ENCODE measurements around the gene POLR3K.

POLR3K gene

DNA sequence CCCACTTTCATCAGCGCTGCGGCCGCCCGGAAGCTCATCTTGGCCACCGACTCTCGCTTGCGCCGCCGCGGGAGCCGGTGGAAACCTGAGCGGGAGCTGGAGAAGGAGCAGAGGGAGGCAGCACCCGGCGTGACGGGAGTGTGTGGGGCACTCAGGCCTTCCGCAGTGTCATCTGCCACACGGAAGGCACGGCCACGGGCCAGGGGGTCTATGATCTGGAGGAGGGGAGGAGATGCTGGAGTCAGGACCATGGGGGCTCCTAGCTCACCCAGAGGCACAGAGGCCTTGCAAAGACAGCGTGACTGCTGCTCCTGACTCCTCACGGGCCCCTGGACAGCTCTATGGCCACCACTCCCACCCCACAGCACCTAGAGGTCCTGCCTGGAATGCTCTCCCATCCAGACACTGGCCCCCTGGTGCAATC lies 9.6 kb upstream of the POLR3K start:
- TF ChIP-seq ZFX (IDR thresholded peaks at IDR 0.05; ENCODE audit: borderline replicate concordance) = no peak
- TF ChIP-seq, protein P1, sequence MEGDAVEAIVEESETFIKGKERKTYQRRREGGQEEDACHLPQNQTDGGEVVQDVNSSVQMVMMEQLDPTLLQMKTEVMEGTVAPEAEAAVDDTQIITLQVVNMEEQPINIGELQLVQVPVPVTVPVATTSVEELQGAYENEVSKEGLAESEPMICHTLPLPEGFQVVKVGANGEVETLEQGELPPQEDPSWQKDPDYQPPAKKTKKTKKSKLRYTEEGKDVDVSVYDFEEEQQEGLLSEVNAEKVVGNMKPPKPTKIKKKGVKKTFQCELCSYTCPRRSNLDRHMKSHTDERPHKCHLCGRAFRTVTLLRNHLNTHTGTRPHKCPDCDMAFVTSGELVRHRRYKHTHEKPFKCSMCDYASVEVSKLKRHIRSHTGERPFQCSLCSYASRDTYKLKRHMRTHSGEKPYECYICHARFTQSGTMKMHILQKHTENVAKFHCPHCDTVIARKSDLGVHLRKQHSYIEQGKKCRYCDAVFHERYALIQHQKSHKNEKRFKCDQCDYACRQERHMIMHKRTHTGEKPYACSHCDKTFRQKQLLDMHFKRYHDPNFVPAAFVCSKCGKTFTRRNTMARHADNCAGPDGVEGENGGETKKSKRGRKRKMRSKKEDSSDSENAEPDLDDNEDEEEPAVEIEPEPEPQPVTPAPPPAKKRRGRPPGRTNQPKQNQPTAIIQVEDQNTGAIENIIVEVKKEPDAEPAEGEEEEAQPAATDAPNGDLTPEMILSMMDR (IDR thresholded peaks at IDR 0.05) = no peak

DNA sequence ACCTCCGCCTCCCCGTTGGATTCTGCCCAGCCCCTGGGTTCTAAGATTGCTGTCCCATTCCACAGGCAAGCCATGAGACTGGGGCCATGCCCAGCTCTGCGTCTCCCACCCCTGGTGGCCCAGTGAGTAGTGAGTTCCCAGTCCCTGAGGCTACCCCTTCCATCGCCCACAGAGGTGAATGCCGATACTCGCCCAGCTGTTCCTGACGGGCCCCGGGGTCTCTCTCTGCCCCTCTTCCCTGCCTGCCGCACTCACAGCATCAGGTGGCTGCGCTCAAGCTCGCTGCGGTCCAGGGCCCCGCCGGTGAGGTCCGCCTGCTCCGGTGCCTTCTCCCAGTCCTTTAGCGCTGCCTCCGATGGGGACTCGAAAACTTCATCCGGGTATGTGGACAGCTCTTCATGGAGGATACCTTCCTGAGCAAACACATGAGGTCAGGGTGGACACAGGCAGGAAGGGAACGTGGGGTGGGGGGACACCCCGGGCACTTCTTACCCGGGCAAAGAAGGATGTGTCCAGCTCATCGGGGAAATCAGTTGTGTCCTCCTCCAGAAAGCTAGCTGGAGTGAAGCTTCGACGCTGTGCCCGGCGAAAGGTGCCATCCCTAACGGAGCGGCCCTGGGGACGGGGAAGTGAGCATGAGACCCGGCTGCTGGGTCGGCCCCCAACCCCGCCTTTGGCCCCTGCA lies 9.0 kb upstream of the POLR3K start:
- H3K27ac ChIP-seq = no peak overlapping the region
- TF ChIP-seq ZFX (IDR thresholded peaks at IDR 0.05; ENCODE audit: borderline replicate concordance) = no peak
- TF ChIP-seq, protein P1 (IDR thresholded peaks at IDR 0.05) = no peak

More for the DNA sequence above, 9.6 kb upstream of the POLR3K start:
- H3K27ac ChIP-seq = no peak overlapping the region

DNA sequence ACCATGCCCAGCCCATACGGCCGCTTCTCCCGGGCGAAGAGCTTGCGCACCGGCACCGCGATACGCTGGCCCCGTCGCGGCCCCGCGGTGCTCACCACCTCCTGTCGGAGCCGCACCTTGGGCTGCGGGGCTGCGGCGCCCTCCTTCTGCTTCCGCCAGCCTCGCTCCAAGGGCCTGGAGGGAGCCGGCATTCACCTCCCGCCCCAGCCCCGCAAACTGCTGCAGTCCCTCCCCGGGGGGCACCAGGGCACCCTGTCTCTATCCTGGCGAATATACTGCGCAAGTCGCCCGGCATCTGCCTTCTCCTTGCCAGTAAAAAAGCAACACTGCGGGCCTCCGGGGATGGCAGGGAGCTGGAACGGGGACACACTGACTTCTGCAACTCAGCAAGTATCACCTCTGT lies 8.5 kb upstream of the POLR3K start:
- no peak for TF ChIP-seq ZFX (IDR thresholded peaks at IDR 0.05; ENCODE audit: borderline replicate concordance)
- TF ChIP-seq, protein P1 (IDR thresholded peaks at IDR 0.05) = no peak
- no peak overlapping the region for H3K27ac ChIP-seq

DNA sequence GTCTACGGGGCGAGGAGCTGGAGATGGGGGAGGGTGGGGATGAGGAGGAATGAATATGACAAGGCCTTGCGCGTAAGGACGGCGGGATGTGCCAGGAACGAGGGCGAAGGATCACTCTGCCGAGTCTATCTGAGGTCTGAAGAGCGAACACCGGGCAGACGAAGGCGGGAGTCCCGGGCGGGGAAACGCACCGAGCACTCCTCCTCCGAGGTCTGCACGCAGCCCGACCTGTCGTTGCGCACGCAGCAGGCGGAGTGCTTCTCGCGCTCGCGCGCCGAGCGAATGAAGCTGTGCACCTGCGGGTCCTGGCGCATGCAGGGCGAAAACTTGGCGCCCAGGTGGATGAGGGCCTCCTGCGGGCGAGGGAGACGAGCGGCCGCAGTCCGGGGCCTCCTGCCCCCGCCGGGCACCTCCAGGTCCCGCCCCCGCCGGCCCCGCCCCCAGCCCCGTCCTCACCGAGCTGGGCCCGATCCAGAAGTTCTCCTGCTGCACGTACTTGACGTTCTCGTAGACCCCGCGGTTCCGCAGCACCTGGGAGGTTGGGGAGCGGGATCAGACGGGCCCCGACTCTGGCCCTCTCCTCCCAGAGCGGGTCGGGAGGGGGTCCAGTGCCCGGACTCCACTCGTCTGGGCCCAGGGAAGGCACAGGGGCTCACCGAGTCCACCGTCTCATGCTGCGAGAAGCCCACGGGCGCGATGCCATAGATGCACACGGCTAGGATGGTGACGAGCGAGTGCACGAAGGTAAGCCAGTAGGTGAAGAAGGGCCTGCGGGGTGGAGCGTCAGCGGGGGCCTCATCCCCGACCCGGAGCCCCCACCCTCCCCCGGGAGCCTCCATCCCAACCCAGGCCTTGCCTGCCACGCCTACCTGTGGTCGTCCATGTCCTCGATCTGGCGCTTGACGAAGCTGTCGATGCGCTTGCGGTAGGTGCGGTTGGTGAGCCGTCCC lies 7.8 kb upstream of the POLR3K start:
- TF ChIP-seq, protein P1 (IDR thresholded peaks at IDR 0.05) = no peak
- no peak for TF ChIP-seq ZFX (IDR thresholded peaks at IDR 0.05; ENCODE audit: borderline replicate concordance)
- H3K27ac ChIP-seq = no peak overlapping the region

DNA sequence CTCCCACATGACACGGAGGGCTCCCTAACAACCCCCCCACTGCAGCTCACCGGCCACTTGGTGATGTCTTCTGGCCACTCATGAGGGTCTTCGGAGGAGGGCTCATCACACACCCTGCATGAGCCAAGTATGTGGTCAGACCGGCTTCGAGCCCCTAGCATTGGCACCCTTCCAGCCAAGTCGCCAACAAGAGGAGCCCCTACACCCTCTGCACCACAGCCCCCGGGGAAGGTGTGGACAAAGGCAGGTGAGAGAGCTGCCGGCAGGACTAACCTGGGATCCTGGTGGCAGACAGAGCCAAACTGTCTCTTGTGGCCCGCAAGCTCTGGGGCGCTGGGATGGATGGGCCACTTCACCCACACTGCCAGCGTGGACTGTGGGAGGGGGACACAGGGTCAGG lies 6.8 kb upstream of the POLR3K start:
- no peak overlapping the region for H3K27ac ChIP-seq
- TF ChIP-seq, protein P1 (IDR thresholded peaks at IDR 0.05) = no peak
- TF ChIP-seq ZFX (IDR thresholded peaks at IDR 0.05; ENCODE audit: borderline replicate concordance) = no peak

DNA sequence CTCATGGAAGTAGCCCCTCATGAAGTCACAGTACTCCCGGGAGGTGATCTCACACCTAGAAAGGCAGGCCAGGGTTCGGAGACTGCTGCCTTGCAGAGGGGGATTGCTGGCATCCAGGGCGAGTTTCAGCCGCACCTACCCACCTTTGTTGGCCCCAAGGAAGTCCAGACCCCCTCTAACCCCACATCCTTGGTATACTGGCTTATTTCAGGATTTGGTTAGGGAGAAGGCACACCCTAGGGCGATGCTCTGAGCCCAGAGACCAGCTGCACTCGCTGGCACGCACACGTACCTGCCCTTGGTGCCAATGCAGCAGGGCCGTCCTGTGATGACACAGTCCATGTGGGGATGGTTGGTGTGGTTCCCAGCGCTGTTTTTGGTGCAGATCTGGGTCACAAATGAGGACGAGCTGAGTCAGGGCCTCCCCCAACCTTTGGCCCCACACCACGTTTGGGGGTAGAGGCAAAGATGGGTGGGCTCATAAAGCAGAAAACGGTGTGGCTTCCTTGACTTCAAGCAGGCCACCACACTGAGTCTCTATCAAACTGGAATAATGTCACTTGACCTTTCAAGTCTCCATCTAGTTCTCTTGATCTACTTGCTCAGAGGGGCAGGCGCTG lies 6.1 kb upstream of the POLR3K start:
- no peak for TF ChIP-seq ZFX (IDR thresholded peaks at IDR 0.05; ENCODE audit: borderline replicate concordance)
- TF ChIP-seq, protein P1 (IDR thresholded peaks at IDR 0.05) = no peak
- no peak overlapping the region for H3K27ac ChIP-seq

Data from 22Rv1 (cell line).